ENCODE measurements around the gene HMGCL.
"Not testable (repeated sequence)": the region's sequence is repeated elsewhere in the genome, so short reads cannot be mapped to it uniquely, and the experiment has no call there.

HMGCL gene

GRCh38 chr1:23825076-23825761 is at the start of gene HMGCL:
TSS of gene HMGCL (minus strand) at chr1:23825429. CDS start at chr1:23825415, 14 bp downstream.
- peak; percentile 30 to 93 (median 85) for DNase-seq

DNA sequence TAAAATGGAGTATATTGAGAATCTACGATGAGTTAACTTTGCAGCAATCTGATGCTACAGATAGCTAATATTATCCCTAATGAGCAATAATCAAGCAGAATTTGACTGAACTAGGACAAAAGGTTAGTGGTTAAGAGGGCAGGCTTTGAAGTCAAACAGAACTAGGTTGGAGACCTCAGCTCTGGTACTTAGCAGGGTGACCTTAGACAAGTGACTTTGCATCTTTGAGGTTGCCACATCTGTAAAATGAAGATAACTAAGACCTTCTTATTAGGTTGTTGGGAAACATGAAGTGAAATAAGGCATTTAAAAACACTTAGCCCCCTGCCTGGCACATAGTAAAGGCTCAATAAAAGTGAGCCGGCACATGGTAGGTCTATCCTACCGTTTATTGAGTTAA is 47.2 kb upstream of the HMGCL start:
- DNase-seq, result no peak

DNA sequence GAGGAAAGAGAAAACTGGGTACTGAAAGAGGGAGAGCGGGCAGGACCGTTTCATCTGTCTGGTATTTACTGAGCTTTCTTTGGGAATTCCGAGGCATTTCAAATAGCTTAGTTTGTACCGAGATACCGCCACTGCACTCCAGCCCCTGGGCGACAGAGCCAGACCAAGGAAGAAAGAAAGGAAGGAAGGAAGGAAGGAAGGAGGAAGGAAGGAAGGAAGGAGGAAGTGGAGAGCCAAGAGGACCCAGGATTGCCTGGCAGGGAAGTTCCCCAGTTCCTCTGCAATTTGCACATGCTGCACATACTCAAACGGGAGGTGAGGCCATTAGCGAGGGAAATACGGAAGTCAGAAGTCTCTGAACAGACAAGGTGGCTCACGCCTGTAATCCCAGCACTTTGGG is 43.8 kb upstream of the HMGCL start:
- peak in 5 of 58 donors; percentile 7 to 23 (median 11) for DNase-seq

- peak in 21 of 58 donors; percentile 11 to 70 (median 44) for DNase-seq
These were observed 43.4 kb upstream of the HMGCL start for GRCh38 chr1:23868557-23869016.

GRCh38 chr1:23867895-23868556 is 42.8 kb upstream of the HMGCL start, which contains the start of gene FUCA1:
TSS of gene FUCA1 (minus strand) at chr1:23868290. CDS start at chr1:23868286, 4 bp downstream.
- DNase-seq, result peak; percentile 44 to 96 (median 88)

DNA sequence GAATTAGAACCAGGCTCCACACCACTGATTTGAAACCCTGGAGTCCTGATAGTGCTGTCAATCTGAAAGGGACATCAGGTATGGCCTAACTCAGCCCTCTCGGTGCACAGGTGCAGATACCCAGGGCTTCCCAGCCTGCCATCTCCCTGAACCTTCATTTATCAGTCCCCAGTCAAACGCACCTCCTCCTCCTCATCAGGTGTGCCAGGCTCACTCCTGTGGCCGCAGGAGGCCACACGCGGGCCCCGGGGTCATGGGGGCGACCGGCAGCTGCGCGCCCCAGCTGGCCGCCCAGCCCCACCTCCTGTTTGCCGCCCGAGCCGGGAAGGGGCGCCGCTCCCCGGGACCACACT is 42.3 kb upstream of the HMGCL start:
- peak in 1 of 58 donors; percentile 37 for DNase-seq

- peak in 1 of 58 donors; percentile 10 for DNase-seq
These were observed 40.3 kb upstream of the HMGCL start for GRCh38 chr1:23865543-23865930.

DNA sequence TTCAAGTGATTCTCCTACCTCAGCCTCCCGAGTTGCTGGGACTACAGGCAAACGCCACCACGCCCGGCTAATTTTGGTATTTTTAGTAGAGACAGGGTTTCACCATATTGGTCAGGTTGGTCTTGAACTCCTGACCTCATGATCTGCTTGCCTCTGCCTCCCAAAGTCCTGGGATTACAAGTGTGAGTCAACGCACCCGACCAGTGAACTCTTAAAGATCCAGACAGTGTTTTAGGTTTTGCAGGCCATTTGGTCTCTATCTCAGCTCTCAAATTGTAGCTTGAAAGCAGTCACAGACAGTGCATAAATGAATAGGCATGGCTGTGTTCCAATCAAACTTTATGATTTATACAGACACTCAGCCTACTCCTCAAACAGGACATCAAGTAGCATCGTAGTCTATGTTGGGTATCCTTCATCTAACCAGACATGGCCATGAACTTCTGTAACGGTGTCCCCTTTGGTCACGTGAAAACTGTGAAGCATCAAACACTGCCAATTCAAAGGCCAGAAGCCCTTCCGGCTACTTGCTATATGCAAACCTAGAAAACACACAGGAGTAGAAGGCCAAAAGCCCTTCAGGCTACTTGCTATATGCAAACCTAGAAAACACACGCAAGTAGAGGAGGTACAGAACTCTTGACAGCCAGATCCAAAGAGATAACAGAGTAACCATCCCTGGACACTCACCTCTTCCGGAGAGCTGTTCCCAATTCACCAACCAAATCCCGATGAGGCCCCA is 39.7 kb upstream of the HMGCL start:
- DNase-seq, result no peak

- no peak for DNase-seq
These were observed 37.4 kb upstream of the HMGCL start for GRCh38 chr1:23862640-23863039.

- DNase-seq, result peak in 1 of 58 donors; percentile 1
These were observed 29.3 kb upstream of the HMGCL start for GRCh38 chr1:23854568-23854967.

- DNase-seq, result not testable (repeated sequence)
These were observed 27.9 kb upstream of the HMGCL start for GRCh38 chr1:23853124-23853523.

GRCh38 chr1:23851406-23851805 is 26.2 kb upstream of the HMGCL start:
- not testable (repeated sequence) for DNase-seq

GRCh38 chr1:23848673-23849616 is 23.7 kb upstream of the HMGCL start:
- DNase-seq, result peak in 2 of 58 donors; percentile 2 to 23

- not testable (repeated sequence) for DNase-seq
These were observed 22.4 kb upstream of the HMGCL start for GRCh38 chr1:23847482-23848095.

GRCh38 chr1:23845163-23845562 is 19.9 kb upstream of the HMGCL start:
- DNase-seq, result no peak

DNA sequence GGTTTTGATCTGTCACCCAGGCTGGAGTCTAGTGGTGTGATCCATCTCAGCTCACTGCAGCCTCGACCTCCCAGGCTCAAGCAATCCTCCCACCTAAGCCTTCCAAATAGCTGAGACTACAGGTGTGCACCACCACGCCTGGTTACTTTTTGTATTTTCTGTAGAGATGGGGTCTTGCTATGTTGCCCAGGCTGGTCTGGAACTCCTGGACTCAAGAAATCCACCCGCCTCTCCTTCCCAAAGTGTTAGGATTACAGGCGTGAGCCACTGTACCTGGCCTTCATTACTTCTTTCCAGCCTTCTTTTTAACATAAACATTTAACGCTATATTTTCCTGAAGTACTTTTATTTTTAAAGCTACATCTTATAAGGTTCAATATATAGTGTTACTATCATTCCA is 18.4 kb upstream of the HMGCL start:
- no peak for DNase-seq

DNA sequence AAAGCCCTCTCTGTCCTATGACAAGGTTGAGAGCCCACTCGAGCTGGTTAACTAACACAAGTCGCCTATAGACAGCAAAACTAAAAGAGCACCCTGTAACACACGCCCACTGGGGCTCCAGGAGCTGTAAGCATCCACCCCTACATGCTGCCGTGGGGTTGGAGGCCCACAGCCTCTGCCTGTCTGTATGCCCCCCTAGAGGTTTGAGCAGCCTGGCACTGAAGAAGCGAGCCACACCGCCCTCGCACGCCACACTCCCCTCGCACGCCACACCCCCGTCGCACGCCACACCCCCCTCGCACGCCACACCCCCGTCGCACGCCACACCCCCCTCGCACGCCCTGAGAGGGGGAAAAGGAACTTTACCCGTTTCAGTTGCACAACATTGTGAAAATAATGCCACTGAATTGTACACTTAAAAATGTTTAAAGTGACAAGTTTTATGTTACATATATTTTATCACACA is 13.2 kb upstream of the HMGCL start:
- peak in 32 of 58 donors; percentile 2 to 50 (median 17) for DNase-seq

DNA sequence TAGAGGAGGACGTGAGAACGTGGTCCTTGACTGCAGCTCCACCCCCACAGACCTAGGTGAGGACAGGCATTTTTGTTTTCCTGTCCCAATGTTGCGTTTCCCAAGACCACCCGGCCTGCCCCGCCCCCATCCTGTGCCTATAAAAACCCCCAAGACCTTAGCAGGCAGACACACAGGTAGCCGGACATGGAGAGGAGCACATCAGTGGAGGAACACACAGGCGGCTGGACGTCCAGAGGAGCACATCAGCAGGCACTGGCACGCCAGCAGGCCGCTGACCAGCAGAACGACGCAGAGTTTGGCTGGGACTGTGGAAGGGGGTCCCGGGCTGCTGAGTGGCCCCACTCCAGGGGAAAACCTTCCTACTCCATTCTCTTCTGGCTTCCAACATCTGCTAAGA is 12.7 kb upstream of the HMGCL start:
- no peak for DNase-seq

- no peak for DNase-seq
These were observed 10.8 kb upstream of the HMGCL start for GRCh38 chr1:23836037-23836436.

DNA sequence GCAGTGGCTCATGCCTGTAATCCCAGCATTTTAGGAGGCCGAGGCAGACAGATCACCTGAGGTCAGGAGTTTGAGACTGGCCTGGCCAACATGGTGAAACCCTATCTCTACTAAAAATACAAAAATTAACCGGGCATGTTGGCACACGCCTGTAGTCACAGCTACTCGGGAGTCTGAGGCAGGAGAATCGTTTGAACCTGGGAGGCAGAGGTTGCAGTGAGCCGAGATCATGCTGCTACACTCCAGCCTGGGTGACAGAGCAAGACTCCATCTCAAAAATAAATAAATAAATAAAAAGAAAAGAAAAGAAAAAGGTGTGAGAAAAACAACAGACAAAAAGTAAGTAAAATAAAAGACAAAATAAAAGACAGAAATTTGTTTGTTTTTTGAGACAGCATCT is 8.9 kb upstream of the HMGCL start:
- not testable (repeated sequence) for DNase-seq

Measured in anterior cingulate cortex (tissue), 58 donors.